HG03095 (cell line): ENCODE data around the gene KCNC4.

ENCODE experiments used
- ATAC-seq: cut with Tn5 transposase; IDR thresholded peaks from one replicate; pipeline ENCODE4 v1.9.1; 2021; ENCODE audit warnings: moderate library complexity; ENCODE audit not compliant: unreplicated experiment

The KCNC4 gene

DNA sequence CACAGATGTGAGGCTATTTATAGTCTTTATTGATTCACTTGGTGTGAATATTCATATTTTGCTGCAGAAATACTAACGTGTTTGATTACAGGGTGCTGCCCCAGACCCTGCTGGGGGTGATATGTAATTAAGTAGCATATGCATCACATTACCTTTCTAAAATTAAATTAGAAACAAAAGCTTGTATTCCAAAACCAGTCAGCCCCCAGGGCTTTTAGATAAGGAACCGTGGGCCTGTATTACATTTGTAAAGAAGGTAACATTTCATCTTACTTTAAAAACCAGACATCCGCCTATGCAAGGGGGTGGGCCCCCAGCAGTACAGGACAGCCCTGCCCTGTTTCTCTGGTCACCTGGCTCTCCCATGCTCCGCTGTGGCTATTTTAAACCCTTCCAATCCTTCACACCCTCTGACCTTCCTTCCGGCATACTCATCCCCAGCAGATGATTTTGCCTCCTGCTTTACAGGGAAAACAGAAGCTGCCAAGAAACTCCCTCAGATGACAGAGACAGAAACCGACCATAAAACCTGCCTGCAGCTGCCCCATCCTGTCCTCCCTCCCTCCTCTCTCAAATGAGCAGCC is 22.0 kb upstream of the KCNC4 start:
- ATAC-seq = no peak

DNA sequence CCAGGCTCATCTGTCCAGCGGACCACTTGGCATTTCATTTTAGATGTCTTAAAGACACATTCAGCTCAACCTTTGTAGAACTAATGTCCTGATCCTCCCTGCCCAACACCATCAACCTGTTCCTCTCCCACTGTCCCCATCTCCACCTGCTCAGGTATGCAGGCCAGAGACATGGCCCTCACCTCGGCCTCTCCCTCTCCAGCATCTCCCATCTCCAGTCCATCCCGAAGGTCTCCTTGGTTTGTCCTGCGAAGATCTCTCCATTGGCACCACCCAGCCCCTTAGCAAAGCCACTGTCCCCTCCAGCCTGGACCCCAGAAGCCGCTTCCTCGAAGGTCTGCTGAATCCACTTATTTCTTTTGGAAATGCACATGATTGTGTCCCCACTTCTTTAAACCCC is 20.9 kb upstream of the KCNC4 start:
- no peak for ATAC-seq

DNA sequence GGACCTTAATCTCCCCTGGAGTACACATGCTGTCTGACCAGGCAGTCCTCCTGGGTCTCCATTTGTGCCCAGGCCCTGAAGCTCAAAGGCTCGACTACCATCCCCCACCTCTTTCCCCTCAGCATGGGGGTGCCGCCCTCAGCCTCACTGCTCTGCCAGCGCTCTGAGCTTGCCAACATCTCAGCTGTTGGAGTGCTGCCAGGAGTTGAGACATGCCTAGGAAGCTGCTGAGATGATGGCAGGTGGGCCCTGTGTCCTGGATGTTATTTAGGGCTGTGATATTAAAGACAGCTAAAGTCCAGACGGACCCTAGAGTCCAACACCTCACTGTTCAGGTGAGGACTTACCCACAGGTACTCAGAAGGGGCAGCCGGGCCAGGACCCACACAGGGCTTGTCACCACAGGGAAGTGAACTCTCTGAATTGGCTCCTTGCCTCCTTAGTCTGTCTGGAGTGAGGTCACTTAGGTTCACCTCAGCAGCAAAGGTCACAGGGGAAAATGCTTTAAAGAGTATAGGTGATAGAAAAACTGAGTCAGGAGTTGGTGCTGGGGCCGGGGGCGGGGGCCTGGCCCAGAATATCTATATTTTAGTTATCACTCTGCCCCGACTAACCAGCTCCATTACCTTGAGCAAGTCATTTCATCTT is 19.7 kb upstream of the KCNC4 start:
- ATAC-seq = no peak

DNA sequence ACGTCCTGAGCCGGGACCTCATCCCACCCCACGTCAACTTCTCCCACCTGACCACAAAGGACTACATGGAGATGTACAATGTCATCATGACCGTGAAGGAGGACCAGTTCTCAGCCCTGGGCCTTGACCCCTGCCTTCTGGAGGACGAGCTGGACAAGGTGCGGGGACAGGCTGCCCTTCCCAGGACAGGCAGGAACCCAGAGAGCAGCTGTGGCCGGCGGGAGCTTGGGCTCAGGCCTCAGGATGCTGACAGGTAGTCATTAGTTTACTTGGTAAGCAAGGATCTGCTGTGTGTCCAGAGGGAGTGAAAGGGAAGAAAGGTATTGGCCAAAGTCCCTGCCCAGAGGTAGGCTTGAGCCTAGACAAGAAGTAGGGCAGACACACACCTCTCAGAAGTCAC is 17.6 kb upstream of the KCNC4 start:
- no peak for ATAC-seq

DNA sequence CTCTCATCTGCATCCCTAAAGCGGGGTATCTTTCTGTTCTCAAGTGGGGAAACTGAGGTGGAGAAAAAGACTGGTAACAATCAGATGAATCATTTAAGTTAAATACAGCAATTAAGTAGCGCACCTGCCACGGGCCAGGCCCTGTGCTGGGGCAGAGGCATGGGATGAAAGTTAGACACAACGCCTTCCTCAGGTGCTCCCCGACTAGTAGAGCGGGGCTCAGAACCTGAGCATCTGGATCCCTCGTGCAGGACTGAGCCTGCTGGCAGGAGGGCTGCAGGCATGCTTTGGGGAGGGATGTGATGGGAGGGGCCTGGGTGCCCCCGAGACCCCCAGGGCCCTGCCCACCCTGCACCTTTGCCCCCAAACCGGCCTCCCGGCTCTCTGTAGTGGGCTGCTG is 14.9 kb upstream of the KCNC4 start:
- ATAC-seq = no peak

DNA sequence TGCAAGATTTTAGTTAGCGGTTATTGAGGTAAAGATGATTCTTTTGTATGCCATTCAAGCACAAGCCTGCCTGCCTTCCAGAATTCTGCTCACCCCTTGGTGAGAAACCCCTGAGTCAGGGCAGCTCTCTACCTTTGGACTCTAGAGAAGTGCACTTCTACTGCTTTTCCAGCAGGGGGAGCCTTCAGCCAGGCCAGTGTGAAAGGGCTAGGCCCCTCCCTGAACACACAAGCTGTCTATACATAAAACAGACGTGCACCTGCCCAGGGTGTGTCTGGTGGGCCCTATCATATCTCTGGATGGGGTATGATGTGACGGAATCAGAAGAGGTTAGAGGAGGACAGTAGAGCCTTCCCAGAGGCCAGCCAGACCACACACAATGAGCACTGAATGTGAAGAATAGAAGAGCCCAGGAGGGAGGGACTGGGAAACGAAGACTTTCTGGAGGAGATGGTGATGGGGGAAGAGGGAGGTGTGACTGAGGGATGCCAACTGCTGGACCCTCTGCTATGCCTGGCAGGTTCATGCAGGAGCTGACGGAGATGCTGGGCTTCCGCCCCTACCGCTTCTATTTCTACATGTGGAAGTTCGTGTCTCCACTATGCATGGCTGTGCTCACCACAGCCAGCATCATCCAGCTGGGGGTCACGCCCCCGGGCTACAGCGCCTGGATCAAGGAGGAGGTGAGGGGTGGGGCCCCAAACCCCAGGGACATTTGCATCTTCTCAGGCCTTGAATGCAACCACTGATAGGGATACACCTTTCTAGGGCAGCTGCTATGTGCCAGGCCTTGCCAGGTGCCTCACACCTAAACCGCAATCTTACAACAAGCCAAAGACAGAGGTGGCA is 13.0 kb upstream of the KCNC4 start:
- no peak for ATAC-seq

DNA sequence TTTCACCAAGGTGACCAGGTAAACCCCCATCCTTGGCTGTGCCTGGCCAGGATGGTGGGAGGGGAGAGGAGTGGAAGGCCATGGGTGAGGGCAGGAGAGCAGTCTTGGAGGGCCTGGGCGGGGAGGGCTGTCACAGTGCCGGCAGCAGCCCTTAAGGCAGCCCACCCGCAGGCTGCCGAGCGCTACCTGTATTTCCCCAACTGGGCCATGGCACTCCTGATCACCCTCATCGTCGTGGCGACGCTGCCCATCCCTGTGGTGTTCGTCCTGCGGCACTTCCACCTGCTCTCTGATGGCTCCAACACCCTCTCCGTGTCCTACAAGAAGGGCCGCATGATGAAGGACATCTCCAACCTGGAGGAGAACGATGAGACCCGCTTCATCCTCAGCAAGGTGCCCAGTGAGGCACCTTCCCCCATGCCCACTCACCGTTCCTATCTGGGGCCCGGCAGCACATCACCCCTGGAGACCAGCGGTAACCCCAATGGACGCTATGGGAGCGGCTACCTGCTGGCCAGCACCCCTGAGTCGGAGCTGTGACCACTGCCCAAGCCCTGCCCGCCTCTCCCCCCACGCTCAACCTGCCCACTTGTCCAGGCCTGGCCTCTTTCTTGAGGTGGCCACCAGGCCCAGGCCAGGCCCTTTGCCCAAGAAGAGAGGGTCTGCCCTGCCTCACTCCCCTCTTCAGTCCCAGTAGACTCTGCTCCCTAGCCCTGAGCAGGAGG is 12.0 kb upstream of the KCNC4 start:
- no peak for ATAC-seq

DNA sequence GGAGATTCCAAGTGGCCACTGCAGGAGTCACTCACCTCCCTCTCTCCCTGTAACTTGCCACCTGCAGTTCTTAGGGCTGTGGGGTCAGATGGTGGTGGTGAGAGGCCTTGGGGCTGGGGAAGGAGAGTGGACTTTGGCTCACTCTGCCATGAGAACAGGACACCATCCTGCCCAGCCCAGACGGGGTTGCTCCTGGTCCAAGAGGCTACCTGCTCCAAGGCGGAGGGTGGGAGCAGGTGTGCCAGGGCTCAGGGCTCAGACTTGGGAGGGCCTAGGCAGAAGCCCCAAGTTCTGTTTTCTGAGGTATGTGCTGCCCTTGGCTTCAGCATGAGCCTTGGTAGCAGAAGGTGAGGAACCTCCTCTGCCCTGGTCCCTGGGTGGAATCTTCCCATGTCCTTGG is 11.4 kb upstream of the KCNC4 start:
- ATAC-seq = no peak

DNA sequence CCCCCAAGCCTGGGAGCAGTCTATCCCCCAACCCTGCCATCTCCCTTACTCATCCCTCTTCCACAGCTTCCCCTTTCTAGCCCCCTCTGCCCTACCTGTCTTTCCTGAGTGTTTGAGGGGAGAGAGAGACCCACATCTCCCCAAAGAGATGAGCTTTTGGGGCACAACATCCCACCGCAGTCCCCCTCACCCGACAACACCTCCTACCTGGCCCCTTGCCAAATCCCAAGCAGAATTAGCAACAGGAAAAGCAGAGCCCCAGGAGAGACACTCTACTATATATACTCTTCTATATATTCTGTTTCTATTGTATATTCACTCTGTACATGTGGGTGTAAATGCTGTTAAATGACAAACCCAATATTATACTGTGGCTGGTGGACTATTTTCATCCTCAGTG is 9.9 kb upstream of the KCNC4 start:
- ATAC-seq = no peak

DNA sequence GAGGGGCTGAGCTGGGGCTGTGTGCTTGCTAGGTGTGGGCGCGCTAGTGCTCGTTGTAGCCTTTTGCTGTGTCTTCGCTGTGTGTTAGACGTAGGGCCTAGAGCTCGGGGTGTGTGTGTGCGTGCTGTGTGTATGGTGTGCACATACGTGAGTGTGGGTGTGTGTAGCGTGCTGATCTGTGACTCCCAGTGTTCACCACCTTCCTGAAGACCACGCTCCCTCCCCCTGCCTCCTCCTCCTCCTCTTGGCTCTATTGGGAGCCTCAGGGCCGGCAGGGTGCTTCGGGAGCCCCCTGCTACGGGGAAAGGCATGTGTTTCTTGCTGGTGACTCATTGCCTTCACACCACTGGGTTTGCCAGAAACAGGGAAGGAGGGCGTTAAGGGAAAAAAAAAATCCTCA is 9.4 kb upstream of the KCNC4 start:
- ATAC-seq = no peak

DNA sequence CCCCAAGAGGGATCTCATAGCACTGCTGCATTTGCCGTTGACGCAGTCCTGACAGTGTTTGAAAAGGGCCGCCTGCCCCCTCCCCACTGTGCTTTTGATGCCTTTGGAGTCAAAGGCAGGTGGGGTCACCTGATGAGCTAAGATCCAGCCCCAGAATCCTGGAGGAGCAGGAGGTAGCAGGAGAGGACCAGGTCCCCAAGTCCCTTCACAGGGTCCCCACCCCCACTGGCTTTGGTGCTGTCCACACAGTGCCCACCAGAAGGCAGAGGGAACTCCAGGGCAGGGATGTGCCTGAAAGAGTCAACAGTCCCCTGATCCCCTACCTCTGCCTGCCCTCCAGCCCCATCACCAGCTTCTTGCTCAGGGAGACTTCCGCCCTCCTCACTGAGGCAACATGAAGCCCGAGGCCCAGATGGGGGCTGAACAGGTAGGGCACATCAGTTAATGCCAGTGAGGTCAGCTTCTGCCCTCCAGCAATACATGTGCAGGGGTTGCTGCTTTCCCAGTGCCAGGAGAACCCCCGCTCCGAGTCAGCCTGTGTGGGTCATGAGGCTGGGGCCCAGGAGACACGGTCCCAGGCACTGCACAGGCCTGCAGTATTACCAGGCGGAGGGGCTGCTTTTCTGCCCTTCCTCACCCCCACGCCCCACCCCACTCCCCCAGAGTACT is 8.8 kb upstream of the KCNC4 start:
- ATAC-seq = no peak

DNA sequence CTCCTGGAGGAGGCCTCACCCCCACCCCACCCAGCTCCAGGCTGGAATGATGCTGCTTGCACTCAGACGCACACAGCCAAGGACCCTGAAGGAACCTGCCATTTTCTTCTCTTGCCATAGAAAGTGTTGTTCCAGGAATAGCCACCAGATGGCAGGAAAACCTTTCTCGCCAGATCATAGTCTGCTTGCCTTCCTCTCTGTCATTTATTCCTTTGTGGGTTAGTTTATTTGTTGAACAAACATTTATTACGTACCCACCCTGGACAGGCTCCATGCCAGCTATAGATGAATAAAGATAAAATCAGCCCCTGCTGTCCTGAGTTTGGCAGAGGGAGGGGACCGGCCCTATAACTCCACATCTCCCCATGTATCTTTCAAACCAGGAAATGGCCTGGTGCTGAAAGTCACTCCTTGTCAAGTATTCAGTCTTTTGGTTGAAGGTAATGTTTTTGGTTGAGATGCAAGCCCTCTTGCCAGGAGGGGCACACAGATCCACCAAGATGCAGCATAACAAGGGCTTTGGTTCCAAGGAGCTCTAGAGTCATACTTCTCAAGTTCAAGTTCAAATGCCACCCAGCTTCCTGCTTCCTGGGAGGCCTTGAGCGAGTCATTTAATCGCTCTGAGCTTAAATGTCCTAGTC is 7.0 kb upstream of the KCNC4 start:
- ATAC-seq = no peak

DNA sequence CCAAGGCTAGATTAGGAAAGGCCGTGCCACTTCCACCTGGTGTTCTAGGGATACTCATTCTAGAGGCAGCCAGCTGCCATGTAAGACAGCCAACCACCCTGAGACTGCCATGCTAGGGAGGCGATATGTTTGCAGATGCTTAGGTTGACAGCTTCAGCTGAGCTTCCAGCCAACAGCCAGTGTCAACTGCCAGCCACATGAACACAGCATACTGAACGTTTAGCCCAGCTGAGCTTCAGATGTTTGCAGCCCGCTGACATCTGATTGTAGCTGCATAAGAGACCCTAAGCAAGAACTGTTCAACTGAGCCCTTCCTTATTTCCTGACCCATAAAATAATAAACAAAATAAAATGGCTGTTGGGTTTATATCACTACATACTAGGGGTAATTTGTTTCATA is 5.0 kb upstream of the KCNC4 start:
- ATAC-seq = no peak

DNA sequence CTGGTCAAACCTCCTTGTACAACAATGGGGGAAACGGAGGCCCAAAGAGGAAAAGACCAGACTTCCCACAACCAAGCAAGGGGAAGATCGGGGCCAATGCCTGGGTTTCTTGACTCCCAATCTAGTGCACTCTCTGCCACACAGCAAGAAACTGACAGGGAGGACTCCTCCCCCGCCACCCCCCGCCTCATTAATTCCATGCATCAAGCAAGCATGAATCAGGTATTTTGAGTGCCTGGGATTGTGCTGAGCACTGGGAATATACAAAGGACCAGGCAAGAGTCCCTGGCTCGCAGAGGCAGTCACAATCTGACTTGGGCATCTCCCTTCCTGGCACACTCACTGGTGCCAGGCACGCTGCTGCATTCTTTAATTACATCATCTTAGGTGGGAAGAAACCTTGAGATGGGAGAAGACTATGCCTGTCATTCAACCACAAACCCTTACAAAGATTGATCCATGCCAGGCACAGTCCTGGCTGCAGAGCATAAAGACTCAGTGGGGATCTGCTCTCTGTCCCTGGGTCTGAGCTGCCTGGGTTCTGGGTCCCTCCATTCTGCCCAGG is 4.4 kb upstream of the KCNC4 start:
- no peak for ATAC-seq

DNA sequence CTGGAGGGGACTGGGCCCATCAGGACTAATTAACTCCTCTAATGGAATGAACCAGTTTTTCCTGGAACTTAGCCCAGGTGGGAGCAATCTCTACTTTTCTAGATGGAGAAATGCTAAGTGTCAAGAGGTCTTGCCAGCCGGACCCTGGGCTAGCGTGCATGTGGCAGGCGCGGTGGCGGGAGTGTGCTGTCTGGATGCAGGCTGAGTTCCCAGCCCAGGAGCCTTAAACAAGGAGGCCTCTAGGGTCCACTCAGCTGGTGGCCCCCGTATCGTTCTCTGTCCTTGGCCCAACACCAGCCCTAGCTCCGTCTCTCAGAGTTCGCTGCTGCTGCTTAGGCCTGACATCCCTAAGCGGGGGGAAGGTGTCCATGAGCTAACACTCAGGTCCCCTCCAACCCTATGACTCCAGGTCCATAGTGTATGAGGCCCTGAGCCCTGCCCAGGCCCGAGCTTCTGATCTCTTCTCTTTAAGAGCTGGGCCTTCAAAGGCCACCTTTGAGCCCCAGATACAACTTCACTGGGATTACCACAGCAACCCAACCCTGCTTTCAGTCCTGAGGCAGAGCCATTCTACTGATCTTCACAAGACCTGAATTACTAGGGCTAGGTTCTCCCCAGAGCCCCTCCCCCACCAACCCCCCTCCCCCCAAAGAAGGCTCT is 3.7 kb upstream of the KCNC4 start:
- ATAC-seq = no peak

DNA sequence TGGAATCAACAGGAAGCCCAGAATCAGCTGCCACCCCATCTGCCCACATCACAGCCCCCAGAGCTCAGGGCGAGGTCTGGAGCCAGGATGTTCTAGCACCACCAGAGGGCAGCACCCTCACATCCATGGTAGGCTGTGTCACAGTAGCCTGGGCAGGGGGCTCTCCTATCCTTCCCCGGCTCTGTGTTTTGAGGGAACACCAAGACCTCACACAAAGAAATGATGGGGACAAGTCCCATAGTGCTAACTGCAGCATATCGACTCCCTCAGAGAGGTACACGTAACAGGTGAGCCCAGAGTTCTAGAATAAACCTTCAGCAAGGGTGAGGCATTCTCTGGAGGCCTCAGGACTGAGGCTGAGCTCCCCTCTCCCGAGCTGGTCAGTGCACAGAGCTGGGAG is 2.3 kb upstream of the KCNC4 start:
- ATAC-seq = no peak

DNA sequence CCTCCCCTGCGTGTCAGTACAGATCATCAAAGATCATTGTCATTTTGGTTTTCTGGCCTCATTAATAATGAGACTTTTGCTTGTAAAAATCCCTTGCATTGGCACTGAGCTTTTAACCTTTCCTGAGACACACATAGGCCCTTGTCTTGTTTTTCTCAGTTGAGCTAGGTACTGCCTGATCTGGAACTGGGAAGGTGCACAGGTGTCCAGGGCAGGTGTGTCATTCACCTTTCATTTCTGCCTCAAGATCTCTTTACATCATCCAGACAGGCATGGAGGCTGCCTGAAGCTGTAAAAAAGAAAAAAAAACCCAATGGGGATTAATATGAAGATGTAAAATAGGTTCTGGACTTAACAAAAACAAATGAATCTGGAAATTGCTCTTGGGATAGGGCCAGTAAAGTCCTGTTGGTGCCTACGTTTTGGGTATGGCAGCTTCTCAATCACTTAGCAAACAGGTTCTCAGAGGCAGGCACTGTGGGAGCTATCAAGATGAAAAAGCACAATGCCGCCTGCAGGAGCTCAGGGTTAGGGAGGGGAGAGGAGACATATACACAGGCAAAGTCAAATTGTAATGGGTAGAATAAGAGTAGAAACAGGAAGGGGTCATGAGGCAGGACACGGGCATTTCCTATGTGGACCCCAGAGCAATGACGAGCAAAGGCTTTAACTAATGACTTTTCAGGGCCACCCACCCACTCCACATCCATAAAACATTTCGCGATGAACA is 1.0 kb upstream of the KCNC4 start:
- ATAC-seq = no peak

DNA sequence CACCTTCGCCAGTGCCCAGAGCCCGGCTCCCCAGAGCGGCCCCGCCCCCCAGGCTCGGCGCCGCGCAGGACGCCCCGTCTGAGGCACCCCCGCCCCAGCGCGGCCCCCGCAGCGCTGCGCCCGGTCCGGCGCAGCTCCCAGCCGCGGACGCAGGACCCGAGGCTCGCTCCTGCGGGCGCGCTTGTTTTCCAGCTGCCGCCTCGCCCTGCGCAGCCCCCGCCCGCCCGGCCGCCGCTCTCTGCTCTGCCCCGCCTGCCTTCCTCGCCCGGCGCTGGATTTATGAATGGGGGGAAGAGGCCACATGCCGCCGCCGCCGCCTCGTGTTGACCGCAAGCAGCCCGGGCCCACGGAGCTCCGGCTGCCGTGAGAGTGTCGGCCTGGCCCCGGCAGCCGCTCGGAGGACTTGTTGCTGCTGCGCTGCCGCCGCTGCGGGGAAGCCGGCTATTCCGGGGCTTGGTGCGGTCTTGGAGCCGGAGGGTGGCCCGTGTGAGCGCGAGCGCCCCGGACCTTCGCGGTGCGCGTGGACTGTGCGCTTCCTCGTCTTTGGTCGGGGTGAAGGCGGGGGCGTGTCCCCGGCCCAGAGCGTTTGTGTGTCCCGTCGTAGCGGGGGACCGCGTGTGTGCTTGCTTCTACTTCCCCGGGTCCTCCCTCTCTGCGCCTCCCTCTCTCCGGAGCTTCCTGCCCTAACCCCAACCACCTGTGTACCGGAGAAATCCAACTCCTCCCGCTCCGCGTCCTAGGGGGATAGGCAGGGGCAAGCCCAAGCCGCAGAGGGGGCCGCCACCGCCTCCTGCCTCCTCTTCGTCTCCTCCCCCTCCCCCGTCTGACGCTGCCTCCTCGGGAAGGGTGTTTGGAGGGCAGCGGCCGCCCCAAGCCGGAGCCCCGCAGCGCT is 736 bp downstream of the KCNC4 start:
- peak; percentile 9 for ATAC-seq
